Ishikawa (cell line): ENCODE measurements around the gene TRIP13.

Experiments used
- CEBPB ChIP-seq: IDR thresholded peaks from 2 replicates; pipeline ENCODE4 v1.6.1; 2012
- CREB1 ChIP-seq: IDR thresholded peaks from 2 replicates; pipeline ENCODE4 v1.6.1; 2012; ENCODE audit warnings: low read depth
- EGR1 ChIP-seq: IDR thresholded peaks from 2 replicates; pipeline ENCODE4 v1.6.1; 2012
- EP300 ChIP-seq: IDR thresholded peaks from 2 replicates; pipeline ENCODE4 v1.6.1; 2012; ENCODE audit warnings: borderline replicate concordance
- FOXM1 ChIP-seq: IDR thresholded peaks from 2 replicates; pipeline ENCODE4 v1.6.1; 2012; ENCODE audit warnings: low read depth, borderline replicate concordance
- NFIC ChIP-seq: IDR thresholded peaks from 2 replicates; pipeline ENCODE4 v1.6.1; 2012
- RAD21 ChIP-seq: IDR thresholded peaks from 2 replicates; pipeline ENCODE4 v1.6.1; 2012; ENCODE audit warnings: low read depth
- TAF1 ChIP-seq: IDR thresholded peaks from 2 replicates; pipeline ENCODE4 v1.6.1; 2012; ENCODE audit warnings: low read depth, mild to moderate bottlenecking
- TCF12 ChIP-seq: IDR thresholded peaks from 2 replicates; pipeline ENCODE4 v1.6.1; 2012; ENCODE audit warnings: low read depth
- TEAD4 ChIP-seq: IDR thresholded peaks from 2 replicates; pipeline ENCODE4 v1.6.1; 2012
- YY1 ChIP-seq: IDR thresholded peaks from 2 replicates; pipeline ENCODE4 v1.6.1; 2012; ENCODE audit warnings: low read depth
- ZBTB7A ChIP-seq: IDR thresholded peaks from 2 replicates; pipeline ENCODE4 v1.6.1; 2012; ENCODE audit warnings: low read depth
- TF ChIP-seq, protein P1 (sequence below): IDR thresholded peaks from 2 replicates; pipeline ENCODE4 v1.6.1; 2012; ENCODE audit warnings: low read depth, mild to moderate bottlenecking
- TF ChIP-seq, protein P2 (sequence below): IDR thresholded peaks from 2 replicates; pipeline ENCODE4 v1.6.1; 2012
- TF ChIP-seq, protein P3 (sequence below): IDR thresholded peaks from 2 replicates; pipeline ENCODE4 v1.6.1; 2012

The TRIP13 gene

DNA sequence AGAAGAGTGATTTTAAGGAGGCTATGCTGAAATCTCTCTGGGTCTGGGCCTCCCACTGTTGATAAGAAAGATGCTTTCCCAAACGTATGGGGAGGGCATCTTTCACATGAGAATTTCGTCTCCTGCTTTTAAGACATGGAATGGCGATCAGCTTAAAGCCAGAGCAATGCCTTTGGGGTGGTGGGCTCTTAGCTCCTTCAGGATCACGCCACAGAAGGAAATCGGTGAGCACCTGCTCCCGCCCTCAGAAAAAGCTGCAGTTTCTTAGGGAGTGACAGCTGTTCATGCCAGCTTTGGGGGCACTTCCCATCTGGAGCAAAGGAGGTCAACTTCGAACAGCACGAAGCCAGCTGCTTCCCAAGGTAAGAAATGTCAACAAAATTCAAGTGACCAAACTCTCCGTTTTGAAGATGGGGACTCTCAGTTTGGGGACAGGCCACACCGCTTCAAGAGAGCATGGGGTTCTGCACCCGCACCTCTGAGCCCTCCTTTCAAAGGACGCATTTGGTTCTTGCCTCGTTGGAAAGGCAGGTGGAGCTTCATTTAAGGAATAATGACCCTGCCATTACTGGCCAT, 39.0 kb downstream of the TRIP13 start:
- TF ChIP-seq RAD21 (no peak), CEBPB (no peak), TEAD4 (no peak), YY1 (no peak), CREB1 (no peak), ZBTB7A (no peak), NFIC (no peak), EGR1 (no peak), EP300 (no peak), FOXM1 (no peak)
- TF ChIP-seq, protein P1, sequence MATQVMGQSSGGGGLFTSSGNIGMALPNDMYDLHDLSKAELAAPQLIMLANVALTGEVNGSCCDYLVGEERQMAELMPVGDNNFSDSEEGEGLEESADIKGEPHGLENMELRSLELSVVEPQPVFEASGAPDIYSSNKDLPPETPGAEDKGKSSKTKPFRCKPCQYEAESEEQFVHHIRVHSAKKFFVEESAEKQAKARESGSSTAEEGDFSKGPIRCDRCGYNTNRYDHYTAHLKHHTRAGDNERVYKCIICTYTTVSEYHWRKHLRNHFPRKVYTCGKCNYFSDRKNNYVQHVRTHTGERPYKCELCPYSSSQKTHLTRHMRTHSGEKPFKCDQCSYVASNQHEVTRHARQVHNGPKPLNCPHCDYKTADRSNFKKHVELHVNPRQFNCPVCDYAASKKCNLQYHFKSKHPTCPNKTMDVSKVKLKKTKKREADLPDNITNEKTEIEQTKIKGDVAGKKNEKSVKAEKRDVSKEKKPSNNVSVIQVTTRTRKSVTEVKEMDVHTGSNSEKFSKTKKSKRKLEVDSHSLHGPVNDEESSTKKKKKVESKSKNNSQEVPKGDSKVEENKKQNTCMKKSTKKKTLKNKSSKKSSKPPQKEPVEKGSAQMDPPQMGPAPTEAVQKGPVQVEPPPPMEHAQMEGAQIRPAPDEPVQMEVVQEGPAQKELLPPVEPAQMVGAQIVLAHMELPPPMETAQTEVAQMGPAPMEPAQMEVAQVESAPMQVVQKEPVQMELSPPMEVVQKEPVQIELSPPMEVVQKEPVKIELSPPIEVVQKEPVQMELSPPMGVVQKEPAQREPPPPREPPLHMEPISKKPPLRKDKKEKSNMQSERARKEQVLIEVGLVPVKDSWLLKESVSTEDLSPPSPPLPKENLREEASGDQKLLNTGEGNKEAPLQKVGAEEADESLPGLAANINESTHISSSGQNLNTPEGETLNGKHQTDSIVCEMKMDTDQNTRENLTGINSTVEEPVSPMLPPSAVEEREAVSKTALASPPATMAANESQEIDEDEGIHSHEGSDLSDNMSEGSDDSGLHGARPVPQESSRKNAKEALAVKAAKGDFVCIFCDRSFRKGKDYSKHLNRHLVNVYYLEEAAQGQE: no peak
- TF ChIP-seq, protein P2, sequence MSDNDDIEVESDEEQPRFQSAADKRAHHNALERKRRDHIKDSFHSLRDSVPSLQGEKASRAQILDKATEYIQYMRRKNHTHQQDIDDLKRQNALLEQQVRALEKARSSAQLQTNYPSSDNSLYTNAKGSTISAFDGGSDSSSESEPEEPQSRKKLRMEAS: no peak
- TF ChIP-seq, protein P3, sequence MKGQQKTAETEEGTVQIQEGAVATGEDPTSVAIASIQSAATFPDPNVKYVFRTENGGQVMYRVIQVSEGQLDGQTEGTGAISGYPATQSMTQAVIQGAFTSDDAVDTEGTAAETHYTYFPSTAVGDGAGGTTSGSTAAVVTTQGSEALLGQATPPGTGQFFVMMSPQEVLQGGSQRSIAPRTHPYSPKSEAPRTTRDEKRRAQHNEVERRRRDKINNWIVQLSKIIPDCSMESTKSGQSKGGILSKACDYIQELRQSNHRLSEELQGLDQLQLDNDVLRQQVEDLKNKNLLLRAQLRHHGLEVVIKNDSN: no peak

DNA sequence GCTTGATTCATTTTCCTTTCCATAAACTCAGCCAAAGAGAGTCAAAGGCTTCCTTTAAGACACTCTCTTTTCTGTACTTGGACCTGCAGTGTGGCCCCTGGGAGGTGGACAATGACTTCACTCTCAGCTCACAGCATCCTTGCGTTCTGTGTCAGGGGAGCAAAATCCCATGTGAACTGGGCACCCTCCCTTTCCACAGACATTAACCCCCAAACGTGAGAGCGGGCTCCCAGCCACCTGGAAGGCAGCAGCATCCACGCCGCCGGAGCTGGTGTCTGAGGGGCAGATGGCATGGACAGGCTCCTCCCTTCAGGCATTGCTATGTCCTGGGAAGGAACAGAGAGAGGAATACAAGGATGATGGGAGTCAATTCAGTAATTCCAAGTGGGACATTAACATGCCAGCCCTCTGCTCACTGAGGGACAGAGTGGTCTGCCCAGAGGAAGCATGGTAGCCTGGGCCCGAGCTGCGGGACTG, 39.5 kb downstream of the TRIP13 start:
- no peak for TF ChIP-seq NFIC
- TF ChIP-seq EGR1: no peak
- TF ChIP-seq, protein P2: no peak
- TF ChIP-seq YY1: no peak
- no peak for TF ChIP-seq CEBPB
- TF ChIP-seq ZBTB7A: no peak
- TF ChIP-seq, protein P1: no peak
- TF ChIP-seq EP300: no peak
- TF ChIP-seq RAD21: no peak
- TF ChIP-seq CREB1: no peak
- no peak for TF ChIP-seq TAF1
- no peak for TF ChIP-seq TCF12
- no peak for TF ChIP-seq TEAD4
- TF ChIP-seq, protein P3: no peak
- no peak for TF ChIP-seq FOXM1

DNA sequence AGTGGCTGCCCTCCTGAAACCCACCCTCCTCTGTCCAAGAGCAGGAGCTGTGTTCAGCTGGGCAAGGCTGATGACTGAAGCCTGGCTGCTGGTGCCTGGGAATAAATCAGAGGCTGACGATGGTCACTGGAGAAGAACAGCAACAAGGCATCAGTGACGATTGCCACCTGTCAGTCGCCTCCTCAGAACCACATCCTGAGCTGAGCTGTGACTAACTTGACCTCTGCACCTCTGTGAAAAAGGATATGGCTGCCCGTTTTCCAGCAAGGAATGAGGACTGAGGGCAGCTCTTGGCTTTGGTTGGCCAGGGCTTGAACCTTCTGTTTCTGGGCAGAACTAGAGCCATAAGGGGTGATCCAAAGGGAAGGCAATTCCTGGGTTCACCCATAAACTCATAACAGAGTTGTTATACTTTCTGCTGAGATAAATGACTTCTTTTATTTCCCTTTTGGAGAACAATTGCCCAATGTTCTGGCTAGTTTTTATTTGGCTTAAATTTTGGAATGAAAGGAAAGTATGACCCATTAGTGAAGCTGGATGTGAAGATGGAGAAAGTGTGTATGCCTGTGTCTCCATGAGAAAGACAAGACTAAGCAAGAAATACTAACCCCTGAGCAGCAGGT, 40.1 kb downstream of the TRIP13 start:
- TF ChIP-seq CEBPB (no peak), RAD21 (no peak), EGR1 (no peak), TAF1 (no peak), FOXM1 (no peak), CREB1 (no peak), EP300 (no peak), NFIC (no peak)
- TF ChIP-seq, protein P1: no peak

DNA sequence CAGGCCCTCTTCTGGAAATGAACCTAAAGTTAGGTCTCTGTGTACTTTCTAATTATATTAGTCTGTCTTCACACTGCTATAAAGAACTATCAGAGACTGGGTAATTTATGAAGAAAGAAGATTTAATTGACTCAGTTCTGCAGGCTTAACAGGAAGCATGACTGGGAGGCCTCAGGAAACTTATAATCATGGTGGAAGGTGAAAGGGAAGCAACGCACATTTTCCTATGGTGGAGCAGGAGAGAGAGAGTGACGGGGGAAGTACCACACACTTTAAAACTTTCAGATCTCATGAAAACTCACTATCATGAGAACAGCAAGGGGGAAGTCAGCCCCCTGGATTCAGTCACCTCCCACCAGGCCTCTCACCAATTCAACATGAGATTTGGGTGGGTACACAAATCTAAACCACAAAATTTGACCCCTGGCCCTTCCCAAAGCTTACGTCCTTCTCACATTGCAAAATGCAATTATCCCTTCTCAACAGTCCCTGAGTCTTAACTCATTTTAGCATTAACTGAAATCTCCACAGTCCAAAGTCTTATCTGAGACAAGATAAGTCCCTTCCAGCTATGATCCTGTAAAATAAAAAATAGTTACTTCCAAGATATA, 40.7 kb downstream of the TRIP13 start:
- TF ChIP-seq NFIC (no peak), YY1 (no peak), EGR1 (no peak), FOXM1 (no peak), ZBTB7A (no peak), EP300 (no peak), CEBPB (no peak), CREB1 (no peak), TCF12 (no peak), TAF1 (no peak), RAD21 (no peak), TEAD4 (no peak)
- TF ChIP-seq, protein P1: no peak
- TF ChIP-seq, protein P3: no peak
- TF ChIP-seq, protein P2: no peak
